B cell (primary cell): Measurements from ENCODE around the gene PPP2R3A. TPM values are rescaled to one million over a fixed set of nuclear protein-coding genes. Genes with fewer than 3 reads are reported as not detected.

ENCODE experiments used
- ATAC-seq: fragments of 200-7000 bp; cut with Tn5 transposase; one replicate; pipeline ENCODE4 v1.10.0; 2021; ENCODE audit warnings: low read depth, mild to moderate bottlenecking, moderate number of reproducible peaks, moderate library complexity
- CTCF ChIA-PET: fragments of 350-600 bp; sonication (Branson Sonifier 250); formaldehyde crosslinking; loops from one replicate; lab custom pipeline; 2021; ENCODE audit warnings: antibody characterized with exemption, inconsistent platforms; lab: Charles Lee
- POLR2A ChIA-PET: fragments of 350-600 bp; sonication (Branson Sonifier 250); formaldehyde crosslinking; loops from one replicate; lab custom pipeline; 2021; ENCODE audit warnings: antibody characterized with exemption; lab: Charles Lee
- DNase-seq: peaks from one replicate; pipeline ENCODE4 v3.0.0; 2013
- H2AFZ ChIP-seq: 2 replicates; pipeline ENCODE4 v1.6.1; 2012; ENCODE audit warnings: mild to moderate bottlenecking, low read depth, low read length; ENCODE audit not compliant: insufficient read depth, poor library complexity, severe bottlenecking
- H3K27ac ChIP-seq, 2 donors: 1 replicate in 1 of 2; 2 replicates in 1 of 2; pipeline ENCODE4 v1.5.1; 2012 to 2013; ENCODE audit warnings: low read length in 2 of 2, mild to moderate bottlenecking in 2 of 2, moderate library complexity in 1 of 2
- H3K27me3 ChIP-seq, 4 experiments: fragments of 200-600 bp in 1 of 4; sonication (generic) in 1 of 4; replicated peaks in 1 of 4; 1 replicate in 2 of 4; 2 replicates in 2 of 4; pipeline versions ENCODE4 v1.6.1 to v1.7.0; 2013 to 2016; ENCODE audit warnings: low read length in 3 of 4, mild to moderate bottlenecking in 2 of 4, mixed read lengths in 1 of 4, moderate library complexity in 1 of 4; ENCODE audit not compliant: insufficient read depth in 4 of 4, control insufficient read depth in 3 of 4; ENCODE audit errors: control extremely low read depth in 1 of 4
- H3K36me3 ChIP-seq, 2 experiments: replicated peaks in 1 of 2; 1 replicate in 1 of 2; 2 replicates in 1 of 2; pipeline versions ENCODE4 v1.6.1 to v1.7.1; 2013; ENCODE audit warnings: low read length in 1 of 2; ENCODE audit not compliant: insufficient read depth in 2 of 2, control insufficient read depth in 1 of 2; ENCODE audit errors: control extremely low read depth in 1 of 2, extremely low read depth in 1 of 2
- H3K4me1 ChIP-seq, 2 donors: fragments of 200-600 bp in 1 of 2; sonication (generic) in 1 of 2; 1 replicate in 1 of 2; 2 replicates in 1 of 2; pipeline versions ENCODE4 v1.5.1 to v1.6.1; 2013 to 2017; ENCODE audit warnings: low read length in 2 of 2; ENCODE audit not compliant: control insufficient read depth in 2 of 2, insufficient read depth in 2 of 2
- H3K4me2 ChIP-seq: replicated peaks from 2 replicates; pipeline ENCODE3; 2012; ENCODE audit warnings: mild to moderate bottlenecking, low read depth, low read length; ENCODE audit not compliant: poor library complexity, severe bottlenecking
- H3K4me3 ChIP-seq, 5 experiments: fragments of 200-600 bp in 1 of 5; sonication (generic) in 1 of 5; 1 replicate in 3 of 5; 2 replicates in 2 of 5; pipeline versions ENCODE4 v1.5.1 to v1.7.0; 2011 to 2016; ENCODE audit warnings: low read length in 4 of 5, mild to moderate bottlenecking in 4 of 5, low read depth in 2 of 5, control low read depth in 1 of 5, moderate library complexity in 1 of 5; ENCODE audit not compliant: insufficient read depth in 1 of 5; ENCODE audit errors: control extremely low read depth in 1 of 5, extremely low read depth in 1 of 5
- H3K79me2 ChIP-seq: fragments of 200-600 bp; sonication (generic); one replicate; pipeline ENCODE4 v1.6.0; 2016; ENCODE audit warnings: low read length; ENCODE audit not compliant: control insufficient read depth, insufficient read depth
- H3K9ac ChIP-seq: fragments of 200-600 bp; sonication (generic); 2 replicates; pipeline ENCODE4 v1.6.1; 2017; ENCODE audit warnings: mild to moderate bottlenecking, low read length, moderate library complexity
- H3K9me3 ChIP-seq, 3 donors: one replicate each; pipeline versions ENCODE4 v1.6.1 to v1.7.1; 2013; ENCODE audit warnings: low read length in 2 of 3; ENCODE audit not compliant: control insufficient read depth in 2 of 3, insufficient read depth in 1 of 3; ENCODE audit errors: control extremely low read depth in 1 of 3
- H4K20me1 ChIP-seq: 2 replicates; pipeline ENCODE4 v1.6.0; 2012; ENCODE audit warnings: mild to moderate bottlenecking, low read length; ENCODE audit not compliant: insufficient read depth, control insufficient read depth, poor library complexity, severe bottlenecking
- H3K27ac Mint-ChIP-seq: one replicate; pipeline ENCODE4 v1.8.0; 2021; ENCODE audit warnings: mixed read lengths
- H3K27me3 Mint-ChIP-seq: one replicate; pipeline ENCODE4 v1.8.0; 2021; ENCODE audit warnings: mixed read lengths
- H3K4me1 Mint-ChIP-seq: one replicate; pipeline ENCODE4 v1.8.0; 2021; ENCODE audit warnings: mixed read lengths
- H3K4me3 Mint-ChIP-seq: one replicate; pipeline ENCODE4 v1.8.0; 2021; ENCODE audit warnings: mixed read lengths
- H3K9me3 Mint-ChIP-seq: one replicate; pipeline ENCODE4 v1.8.0; 2022; ENCODE audit warnings: mixed read lengths; ENCODE audit not compliant: insufficient read depth
- CTCF ChIP-seq: fragments of 200-600 bp; IDR thresholded peaks from one replicate; pipeline ENCODE4 v1.8.0; 2022; ENCODE audit warnings: antibody characterized with exemption, mild to moderate bottlenecking
- EZH2 ChIP-seq: IDR thresholded peaks from 2 replicates; pipeline ENCODE4 v1.6.1; 2012; ENCODE audit warnings: borderline replicate concordance, low read depth, mild to moderate bottlenecking, moderate library complexity, low read length; ENCODE audit not compliant: insufficient read depth, poor library complexity, severe bottlenecking
- WGBS: methylation state at CpG from one replicate; pipeline ENCODE4 v1.1.5; 2013; ENCODE audit warnings: missing lambda C conversion rate; ENCODE audit not compliant: insufficient coverage; 5-methylcytosine and 5-hydroxymethylcytosine counted together
- intact Hi-C: fragments of 100-400 bp; cut with micrococcal nuclease; formaldehyde crosslinking; loops from one replicate; pipeline ENCODE4 v1.10.0; 2022
- polyA plus RNA-seq: library from polyadenylated mRNA; depleted of rRNA; stranded (reverse); fragments of >200 nt; gene quantifications from 2 replicates; pipeline ENCODE4 v1.2.3, GENCODE V29; 2012
- total RNA-seq, 2 donors: library from RNA; stranded (reverse); fragments of 120-200 nt in 1 of 2; gene quantifications; 1 replicate in 1 of 2; 2 replicates in 1 of 2; pipeline versions ENCODE4 v1.2.3 to v1.2.4, GENCODE V29; 2013 to 2022

PPP2R3A gene
- total and polyA plus RNA-seq, 2 donors (not counting 1 experiment from before 2014, with no cell fraction given), result 0.03 to 0.22 TPM

GRCh38 chr3:135917076-135917475 lies 48.5 kb upstream of the PPP2R3A start:
- POLR2A ChIA-PET, result no interaction called here
- H3K36me3 ChIP-seq, result no peaks in the 10 kb centered on the region
- H3K27me3 Mint-ChIP-seq, result peaks cover 23% of the 10 kb centered on the region
- CTCF ChIA-PET, result no interaction called here
- no peak overlapping the region for H3K4me2 ChIP-seq
- H3K27ac ChIP-seq, result no peak overlapping the region
- no peaks in the 10 kb centered on the region for H4K20me1 ChIP-seq
- H3K9me3 Mint-ChIP-seq, result no peaks in the 10 kb centered on the region
- H3K9ac ChIP-seq, result no peak overlapping the region
- no peaks in the 10 kb centered on the region for H3K4me1 Mint-ChIP-seq
- no peak for TF ChIP-seq CTCF
- no peak overlapping the region for H3K4me3 ChIP-seq
- H2AFZ ChIP-seq, result no peak overlapping the region
- no peaks in the 10 kb centered on the region for H3K9me3 ChIP-seq
- intact Hi-C loops, result no loop called here
- H3K79me2 ChIP-seq, result no peaks in the 10 kb centered on the region
- ATAC-seq (no peak), DNase-seq (no peak)
- no peak overlapping the region for H3K27ac Mint-ChIP-seq
- H3K4me1 ChIP-seq, result no peaks in the 10 kb centered on the region
- H3K27me3 ChIP-seq, result no peaks in the 10 kb centered on the region
- no peak overlapping the region for H3K4me3 Mint-ChIP-seq
- WGBS, result 79% methylated on average over 2 of the region's 3 CpGs

GRCh38 chr3:135917927-135918597 lies 47.5 kb upstream of the PPP2R3A start:
- WGBS, result 87% methylated on average over 7 of the region's 8 CpGs
- Histone ChIP-seq H3K79me2 (no peaks in the 10 kb centered on the region), H3K9me3 (no peaks in the 10 kb centered on the region), H3K27me3 (no peaks in the 10 kb centered on the region), H3K9ac (no peak overlapping the region), H3K4me3 (no peak overlapping the region), H3K4me1 (no peaks in the 10 kb centered on the region), H3K4me2 (no peak overlapping the region), H3K36me3 (no peaks in the 10 kb centered on the region), H3K27ac (no peak overlapping the region), H2AFZ (no peak overlapping the region), H4K20me1 (no peaks in the 10 kb centered on the region)
- Mint-ChIP-seq H3K4me3 (no peak overlapping the region), H3K9me3 (no peaks in the 10 kb centered on the region), H3K27ac (no peak overlapping the region), H3K27me3 (peaks cover 23% of the 10 kb centered on the region), H3K4me1 (no peaks in the 10 kb centered on the region)
- TF ChIP-seq CTCF, result no peak
- TF ChIP-seq EZH2, result no peak
- DNase-seq, result no peak
- no peak for ATAC-seq
- intact Hi-C loops, result no loop called here
- ChIA-PET CTCF (no interaction called here), POLR2A (no interaction called here)
